IPS DF 19.7 (cell line): Measurements from ENCODE around the gene SNX6.
"Not testable (repeated sequence)": the region's sequence is repeated elsewhere in the genome, so short reads cannot be mapped to it uniquely, and the experiment has no call there.

ENCODE experiments used
- DNase-seq: peaks from one replicate; pipeline ENCODE4 v3.0.0-alpha.2; 2013; ENCODE audit warnings: low read depth, low spot score

The SNX6 gene

DNA sequence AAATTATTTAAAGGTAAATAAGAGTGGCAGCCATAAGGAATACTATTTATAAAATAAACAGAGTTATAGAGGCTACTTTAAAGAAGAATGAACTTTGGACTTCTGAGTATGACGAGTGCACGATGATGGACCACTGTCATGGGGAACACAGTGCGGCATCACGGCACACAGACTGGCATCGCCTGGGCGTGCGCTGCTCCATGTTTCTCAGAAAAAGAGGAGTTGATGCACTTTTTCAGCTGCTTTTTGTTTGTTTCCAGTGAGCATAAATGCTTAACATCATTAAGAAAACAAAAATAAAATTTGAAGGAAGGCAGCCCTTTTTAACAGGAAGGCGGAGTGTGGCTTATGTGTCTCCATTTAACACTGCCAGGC, 67.2 kb downstream of the SNX6 start:
- DNase-seq: no peak

DNA sequence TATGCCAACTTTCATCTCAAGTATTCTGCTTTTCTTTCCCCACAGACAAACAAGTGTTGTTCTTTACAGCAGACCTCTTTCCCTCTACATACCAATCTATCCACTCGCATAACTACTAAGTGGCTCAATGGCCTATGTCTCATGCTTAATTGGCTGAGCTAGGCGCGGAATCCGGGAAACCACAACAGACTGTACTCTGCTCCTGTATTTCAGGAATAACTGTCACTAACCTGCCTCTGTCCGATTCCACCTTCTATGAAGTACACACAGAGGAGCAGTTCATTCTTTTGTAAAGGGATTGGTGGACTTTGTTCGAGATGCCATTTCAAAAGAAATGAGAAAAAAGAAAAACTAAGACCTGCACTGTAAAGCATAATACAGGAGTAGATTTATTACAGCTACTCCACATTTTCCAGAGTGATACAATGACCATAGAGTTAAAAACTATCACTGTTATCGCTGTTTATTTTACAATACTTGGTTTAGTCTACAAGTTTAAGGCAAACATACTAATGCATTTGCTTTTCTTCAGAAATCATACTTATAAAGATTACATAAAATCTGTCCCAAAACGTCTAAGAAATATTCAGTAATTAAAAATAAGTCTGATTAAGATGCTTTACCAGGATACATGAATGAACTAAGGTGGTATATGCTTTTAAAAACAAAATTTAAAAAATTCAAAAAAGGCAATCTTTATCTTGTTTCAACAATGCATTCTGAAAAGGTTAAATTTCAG, 67.7 kb downstream of the SNX6 start:
- DNase-seq: not testable (repeated sequence)

DNA sequence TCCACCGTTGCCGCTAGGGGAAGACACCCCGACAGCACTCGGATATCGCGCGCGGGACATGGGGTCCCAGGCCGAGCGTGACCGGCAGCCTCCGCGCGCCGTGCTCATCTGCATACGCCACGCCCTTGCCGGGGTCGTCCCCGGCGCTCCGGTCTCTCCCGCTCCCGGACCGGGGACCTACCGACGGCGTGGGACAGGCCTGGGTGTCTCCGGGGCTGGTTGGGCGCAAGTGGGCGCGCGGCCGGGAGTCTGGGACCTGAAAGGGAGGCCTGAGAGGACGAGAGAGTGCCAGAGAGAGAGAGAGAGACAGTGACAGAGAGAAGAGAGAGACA, 73.5 kb downstream of the SNX6 start:
- DNase-seq: not testable (repeated sequence)

DNA sequence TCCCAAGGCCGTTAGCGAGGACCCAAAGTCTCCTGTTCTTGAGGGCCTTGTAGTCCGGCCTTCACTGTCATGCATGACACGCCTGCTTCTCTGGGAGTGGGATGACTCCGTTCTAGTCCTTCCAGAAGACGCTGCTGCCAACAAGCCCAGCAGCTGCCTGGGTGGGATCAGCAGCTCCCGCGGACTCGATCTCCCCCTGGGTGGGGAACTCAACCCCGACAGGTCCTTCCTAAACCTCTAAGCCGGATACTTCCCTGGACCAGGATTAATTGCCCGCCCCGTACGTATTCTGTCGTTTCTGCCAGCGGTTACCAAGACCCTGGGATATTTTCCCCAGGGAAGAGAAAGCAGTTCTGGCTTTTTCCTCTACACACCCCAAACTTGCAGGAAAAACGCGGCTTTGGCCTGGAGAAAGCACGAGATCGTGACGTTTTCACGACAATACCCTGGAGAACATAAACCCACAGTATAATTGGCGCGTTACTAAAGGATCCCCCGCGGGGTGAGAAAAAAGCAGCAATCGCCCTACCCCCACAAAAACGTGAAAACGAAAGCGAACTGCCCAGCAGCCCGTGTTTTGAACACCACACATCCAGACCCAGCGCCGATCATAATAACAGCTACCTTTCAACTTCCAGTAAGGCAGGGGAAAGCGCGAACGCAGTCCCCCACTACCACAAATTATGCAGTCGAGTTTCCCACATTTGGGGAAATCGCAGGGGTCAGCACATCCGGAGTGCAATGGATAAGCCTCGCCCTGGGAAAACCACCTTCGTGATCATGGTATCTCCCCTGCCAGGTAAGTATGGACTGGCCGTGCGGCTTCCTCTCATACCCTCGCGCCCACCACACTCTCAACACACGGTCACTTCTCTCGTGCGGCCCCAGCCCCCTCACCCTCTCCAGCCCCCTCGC, 74.1 kb downstream of the SNX6 start:
- not testable (repeated sequence) for DNase-seq

DNA sequence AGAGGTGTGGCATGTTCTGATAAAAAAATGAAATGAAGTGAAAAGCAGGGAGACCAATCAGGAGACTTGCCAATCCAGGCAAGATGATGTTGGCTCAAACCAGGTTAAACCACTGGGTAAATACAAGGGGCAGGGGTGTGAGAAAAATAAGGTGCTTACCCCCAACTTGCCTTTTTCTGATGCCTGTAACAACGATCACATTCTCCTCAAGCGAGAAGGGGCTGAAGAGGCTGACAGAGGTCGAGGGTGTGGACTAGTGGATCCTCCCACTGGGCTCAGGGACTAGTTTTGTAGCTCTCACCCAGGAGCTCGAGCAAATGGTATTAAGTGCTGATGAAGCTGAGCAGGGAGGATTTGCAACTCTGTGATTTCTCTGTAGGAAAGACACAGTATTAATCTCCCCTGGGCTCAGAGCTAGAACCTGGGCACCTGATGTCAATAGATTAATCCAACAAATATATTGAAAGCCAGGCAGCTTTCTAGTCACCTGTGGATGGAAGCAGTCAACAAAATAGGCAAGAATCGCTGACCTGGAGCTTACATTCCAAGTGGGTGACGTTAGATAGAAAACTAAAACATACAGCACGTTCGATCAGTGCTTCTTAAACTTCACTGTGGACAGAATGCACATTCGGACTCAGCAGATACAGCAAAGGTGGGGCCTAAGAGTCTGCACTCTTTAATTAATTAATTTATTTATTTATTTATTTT, 75.3 kb downstream of the SNX6 start:
- DNase-seq: no peak

DNA sequence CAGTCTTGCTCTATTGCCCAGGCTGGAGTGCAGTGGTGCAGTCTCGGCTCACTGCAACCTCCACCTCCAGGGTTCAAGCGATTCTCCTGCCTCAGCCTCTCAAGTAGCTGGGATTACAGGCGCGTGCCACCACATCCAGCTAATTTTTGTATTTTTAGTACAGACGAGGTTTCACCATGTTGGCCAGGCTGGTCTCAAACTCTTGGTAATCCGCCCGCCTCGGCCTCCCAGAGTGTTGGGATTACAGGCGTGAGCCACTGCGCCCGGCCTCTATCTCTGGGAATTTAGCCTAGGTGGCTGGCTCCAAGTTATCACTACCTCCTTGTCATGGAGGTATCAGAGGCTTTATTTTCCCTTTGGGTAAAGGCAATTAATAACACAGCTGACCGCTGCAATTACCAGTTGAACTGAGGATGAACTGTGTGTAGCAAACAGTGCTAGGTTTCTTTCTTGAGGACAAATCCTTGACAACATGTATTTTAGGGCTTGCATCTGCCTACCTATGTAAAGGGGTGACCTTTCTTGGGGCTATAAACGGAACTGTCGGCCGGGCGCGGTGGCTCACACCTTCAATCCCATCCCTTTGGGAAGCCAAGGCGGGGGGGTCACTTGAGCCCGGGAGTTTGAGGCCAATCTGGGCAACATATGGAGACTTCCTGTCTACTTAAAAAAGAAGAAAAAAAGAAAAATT, 80.5 kb downstream of the SNX6 start:
- DNase-seq: not testable (repeated sequence)

DNA sequence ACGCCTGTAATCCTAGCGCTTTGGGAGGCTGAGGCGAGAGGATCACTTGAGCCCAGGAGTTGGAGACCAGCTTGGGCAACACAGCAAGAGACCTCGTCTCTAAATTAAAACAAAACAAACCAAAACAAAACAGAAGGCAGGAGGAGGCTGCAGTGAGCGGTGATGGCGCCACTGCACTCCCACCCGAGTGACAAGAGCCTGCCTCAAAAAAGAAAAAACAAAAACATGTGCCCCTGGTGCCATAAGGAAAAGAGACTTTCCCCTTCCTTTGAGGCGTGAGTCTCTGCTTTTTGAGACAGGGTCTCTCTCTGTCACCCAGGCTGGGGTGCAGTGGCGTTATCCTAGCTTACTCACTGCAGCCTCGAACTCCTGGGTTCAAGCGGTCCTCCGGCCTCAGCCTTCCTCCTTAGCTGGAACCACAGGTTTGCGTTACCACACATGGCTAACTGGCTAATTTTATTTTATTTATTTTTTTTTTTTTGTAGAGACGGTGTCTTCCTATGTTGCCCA, 81.4 kb downstream of the SNX6 start:
- DNase-seq: no peak

DNA sequence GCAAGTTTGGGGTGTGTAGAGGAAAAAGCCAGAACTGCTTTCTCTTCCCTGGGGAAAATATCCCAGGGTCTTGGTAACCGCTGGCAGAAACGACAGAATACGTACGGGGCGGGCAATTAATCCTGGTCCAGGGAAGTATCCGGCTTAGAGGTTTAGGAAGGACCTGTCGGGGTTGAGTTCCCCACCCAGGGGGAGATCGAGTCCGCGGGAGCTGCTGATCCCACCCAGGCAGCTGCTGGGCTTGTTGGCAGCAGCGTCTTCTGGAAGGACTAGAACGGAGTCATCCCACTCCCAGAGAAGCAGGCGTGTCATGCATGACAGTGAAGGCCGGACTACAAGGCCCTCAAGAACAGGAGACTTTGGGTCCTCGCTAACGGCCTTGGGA, 82.8 kb downstream of the SNX6 start:
- not testable (repeated sequence) for DNase-seq

DNA sequence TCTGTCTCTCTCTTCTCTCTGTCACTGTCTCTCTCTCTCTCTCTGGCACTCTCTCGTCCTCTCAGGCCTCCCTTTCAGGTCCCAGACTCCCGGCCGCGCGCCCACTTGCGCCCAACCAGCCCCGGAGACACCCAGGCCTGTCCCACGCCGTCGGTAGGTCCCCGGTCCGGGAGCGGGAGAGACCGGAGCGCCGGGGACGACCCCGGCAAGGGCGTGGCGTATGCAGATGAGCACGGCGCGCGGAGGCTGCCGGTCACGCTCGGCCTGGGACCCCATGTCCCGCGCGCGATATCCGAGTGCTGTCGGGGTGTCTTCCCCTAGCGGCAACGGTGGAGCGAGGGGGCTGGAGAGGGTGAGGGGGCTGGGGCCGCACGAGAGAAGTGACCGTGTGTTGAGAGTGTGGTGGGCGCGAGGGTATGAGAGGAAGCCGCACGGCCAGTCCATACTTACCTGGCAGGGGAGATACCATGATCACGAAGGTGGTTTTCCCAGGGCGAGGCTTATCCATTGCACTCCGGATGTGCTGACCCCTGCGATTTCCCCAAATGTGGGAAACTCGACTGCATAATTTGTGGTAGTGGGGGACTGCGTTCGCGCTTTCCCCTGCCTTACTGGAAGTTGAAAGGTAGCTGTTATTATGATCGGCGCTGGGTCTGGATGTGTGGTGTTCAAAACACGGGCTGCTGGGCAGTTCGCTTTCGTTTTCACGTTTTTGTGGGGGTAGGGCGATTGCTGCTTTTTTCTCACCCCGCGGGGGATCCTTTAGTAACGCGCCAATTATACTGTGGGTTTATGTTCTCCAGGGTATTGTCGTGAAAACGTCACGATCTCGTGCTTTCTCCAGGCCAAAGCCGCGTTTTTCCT, 83.4 kb downstream of the SNX6 start:
- not testable (repeated sequence) for DNase-seq

DNA sequence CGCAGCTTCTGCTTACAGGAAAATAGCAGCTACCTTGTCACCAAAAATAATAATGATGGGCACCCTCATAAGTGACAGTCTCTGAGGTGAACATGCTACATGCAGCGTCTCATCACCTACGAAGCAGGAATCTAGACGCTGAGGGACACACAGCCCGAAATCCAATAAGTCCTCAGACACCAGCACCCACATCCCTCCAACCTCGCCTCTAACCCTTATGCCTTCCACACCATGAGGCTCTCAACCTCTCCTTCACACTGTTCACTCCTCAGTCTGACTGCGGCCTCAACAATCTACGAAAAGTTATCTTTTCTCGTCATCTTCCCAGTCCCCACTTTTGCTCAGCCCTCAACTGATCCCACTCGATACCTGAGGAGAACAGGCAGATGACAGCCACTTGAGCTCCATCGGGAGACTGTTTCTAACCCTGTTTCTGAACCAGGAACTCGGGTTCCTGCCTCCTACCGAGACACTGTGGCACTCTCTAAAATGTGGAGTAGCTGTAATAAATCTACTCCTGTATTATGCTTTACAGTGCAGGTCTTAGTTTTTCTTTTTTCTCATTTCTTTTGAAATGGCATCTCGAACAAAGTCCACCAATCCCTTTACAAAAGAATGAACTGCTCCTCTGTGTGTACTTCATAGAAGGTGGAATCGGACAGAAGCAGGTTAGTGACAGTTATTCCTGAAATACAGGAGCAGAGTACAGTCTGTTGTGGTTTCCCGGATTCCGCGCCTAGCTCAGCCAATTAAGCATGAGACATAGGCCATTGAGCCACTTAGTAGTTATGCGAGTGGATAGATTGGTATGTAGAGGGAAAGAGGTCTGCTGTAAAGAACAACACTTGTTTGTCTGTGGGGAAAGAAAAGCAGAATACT, 89.5 kb downstream of the SNX6 start:
- DNase-seq: not testable (repeated sequence)

DNA sequence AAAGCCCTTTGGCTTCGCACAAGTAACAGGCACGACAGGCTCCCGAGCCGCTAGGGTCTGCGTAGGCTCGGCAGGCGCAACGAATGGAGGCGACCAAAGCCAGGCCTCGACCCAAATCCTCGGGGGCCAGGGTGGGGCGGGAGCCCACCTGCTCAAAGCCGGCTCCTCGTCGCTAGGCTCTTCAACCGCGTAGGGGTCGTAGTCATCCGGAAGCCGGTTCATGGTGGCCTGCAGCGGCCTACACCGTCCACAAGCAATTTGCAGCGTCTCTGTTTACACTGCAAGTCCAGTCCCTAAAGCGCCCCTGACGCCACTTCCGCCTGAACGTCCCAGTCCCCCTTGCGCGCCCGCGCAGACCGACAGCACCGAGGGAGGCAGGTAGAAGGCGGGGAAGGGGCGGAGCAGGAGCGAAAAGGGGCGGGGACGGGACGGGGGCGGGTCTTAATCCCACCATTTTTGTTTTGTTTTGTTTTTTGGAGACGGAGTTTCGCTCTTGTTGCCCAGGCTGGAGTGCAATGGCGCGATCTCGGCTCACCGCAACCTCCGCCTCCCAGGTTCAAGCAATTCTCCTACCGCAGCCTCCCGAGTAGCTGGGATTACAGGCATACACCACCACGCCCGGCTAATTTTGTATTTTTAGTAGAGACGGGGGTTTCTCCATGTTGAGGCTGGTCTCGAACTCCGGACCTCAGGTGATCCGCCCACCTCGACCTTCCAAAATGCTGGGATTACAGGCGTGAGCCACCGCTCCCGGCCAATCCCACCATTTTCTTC, 90.4 kb downstream of the SNX6 start, which contains the start of gene EAPP:
EAPP (minus strand) TSS at position 295 of the 774 bp plus-strand sequence; CDS start at position 222, 73 bp downstream.
- DNase-seq: peak; percentile 90

DNA sequence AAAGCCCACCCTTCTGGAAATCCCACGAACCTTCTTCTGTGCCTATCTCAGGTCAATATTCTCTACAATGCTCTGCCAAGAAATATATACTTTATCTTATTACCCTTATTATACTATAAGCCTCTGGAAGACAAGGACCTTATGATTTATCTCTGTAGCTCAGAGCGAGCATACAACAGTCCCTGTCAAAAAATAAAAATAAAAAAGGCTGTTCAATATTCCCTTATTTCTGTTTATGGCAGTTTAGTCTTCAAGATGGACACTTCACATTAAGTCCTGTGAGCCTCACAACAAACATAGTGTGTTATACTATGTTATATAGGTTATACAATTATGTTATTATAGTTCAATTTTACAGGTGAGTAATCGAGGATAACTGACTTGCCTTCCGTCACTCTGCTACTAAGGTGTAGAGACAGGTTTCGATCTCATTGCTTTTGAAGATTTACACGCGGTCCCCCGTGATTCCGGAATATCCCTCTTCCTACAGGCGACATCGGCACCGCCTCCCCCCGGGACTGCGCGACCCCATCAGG, 91.0 kb downstream of the SNX6 start:
- no peak for DNase-seq

DNA sequence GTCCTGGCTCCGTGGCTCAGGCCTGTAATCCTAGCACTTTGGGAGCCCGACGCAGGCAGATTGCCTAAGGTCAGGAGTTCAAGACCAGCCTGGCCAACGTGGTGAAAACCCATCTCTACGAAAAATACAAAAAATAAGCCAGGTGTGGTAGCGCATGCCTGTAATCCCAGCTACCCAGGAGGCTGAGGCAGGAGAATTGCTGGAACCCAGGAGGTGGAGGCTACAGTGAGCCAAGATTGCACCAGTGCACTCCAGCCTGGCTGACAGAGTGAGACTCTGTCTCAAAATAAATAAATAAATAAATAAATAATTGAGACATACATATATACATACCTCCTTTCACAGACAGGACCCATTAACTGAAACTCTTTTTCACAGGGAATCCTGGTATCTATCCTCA, 91.9 kb downstream of the SNX6 start:
- not testable (repeated sequence) for DNase-seq

DNA sequence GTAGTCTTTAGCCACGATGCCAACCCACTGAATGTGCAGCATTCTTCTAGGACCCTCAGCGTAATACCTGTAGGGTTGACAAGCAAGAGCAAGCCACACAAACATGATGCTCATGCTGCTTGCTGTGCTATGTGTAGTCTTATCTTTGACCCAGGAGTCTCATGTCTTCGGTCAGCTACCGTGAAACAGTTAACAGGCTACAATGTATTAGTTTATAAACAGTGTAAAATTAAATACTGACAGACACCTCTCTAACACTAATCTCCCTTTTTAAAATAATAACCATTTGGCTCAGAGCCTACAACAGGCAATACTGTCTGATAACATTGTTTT, 92.3 kb downstream of the SNX6 start:
- no peak for DNase-seq

DNA sequence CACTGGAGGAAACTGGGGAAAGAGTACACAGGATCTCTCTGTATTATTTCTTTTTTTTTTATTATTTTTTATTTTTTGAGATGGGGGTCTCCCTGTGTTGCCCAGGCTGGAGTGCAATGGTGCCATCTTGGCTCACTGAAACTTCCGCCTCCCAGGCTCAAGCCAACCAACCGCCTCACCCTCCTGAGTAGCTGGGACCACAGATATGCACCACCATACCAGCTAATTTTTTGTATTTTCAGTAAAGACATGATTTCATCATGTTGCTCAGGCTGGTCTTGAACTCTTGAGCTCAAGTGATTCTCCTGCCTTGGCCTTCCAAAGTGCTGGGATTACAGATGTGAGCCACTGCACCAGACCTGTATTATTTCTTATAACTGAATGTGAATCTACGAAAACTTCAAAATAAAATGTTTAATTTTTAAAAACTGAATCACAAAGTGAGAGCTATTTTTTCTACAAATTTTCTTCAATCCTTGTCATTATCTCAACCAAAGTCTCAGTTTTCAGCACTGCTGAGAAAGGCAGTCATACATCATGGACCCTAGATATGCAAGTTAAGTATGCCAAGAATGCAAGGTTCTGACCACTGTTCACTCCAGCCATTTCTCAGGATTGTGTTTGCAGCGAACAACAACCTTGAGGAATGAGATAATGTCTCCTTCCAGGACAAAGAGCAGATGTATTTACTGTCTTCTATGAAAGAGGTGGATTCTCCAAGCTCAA, 92.8 kb downstream of the SNX6 start:
- no peak for DNase-seq

DNA sequence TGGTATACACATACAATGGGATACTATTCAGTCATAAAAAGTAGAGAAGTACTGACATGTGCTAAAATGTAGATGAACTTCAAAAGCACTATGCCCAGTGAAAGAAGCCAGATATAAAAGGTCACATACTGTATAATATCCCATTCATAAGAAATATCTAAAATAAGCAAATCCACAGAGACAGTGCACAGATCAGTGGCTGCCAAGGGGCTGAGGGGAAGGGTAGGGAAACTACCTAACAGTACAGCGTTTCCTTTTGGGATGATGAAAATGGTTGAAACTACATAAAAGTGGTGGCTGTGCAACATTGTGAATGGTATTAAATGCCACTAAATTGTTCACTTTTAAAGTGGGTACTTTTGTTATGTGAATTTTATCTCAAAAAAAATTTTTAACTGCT, 102.4 kb downstream of the SNX6 start:
- DNase-seq: no peak

DNA sequence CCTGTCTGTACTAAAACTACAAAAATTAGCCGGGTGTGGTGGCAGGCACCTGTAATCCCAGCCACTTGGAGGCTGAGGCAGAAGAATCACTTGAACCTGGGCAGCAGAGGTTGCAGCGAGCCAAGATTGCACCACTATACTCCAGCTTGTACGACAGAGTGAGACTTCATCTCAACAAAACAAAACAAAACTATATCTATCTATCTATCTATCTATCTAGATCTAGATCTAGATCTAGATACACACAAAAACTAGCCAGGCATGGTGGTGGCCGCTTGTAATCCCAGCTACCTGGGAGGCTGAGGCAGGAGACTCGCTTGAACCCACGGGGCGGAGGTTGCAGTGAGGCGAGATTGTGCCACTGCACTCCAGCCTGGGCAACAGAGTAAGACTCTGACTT, 105.7 kb downstream of the SNX6 start:
- not testable (repeated sequence) for DNase-seq

DNA sequence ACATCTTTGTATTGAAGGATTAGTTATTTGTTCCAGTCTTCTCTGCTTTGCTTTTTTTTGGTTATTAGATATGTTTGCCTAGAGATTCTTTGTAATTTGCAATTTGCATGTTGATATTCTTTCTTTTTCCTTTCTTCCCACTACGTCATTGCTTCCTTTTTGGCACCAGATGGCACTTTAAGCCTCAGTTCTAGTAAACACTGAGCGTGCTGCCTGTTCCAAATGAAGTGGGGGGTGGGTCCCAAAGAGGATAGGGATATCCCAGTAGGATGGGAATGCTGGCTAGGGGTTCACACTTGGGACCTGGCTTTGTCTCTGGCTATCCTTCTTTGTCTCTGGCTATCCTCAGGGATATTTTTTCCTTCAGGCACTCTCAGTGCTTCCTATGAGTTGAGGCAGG, 107.5 kb downstream of the SNX6 start:
- no peak for DNase-seq
